ENCODE data around the gene HAUS5.

DNA sequence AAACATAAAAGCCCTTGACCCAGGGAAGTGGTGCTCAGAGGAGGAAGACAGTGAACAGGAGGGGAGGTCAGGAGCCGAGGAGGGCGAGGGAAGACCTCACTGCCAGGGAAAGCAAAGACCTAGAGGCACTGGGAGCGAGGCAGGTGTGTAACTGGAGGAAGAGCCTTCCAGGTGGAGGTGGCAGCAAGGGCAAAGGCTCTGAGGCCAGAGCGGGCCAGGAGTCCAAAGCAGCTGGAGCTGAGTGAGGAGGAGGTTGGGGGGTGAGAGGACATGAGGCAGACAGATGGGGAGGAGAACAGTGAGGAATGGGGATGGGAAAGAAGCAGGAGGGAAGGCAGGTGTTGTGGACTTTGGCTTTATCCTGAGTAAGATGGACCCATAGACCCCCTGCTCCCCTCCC is 57.4 kb downstream of the HAUS5 start:
- TF ChIP-seq CEBPB (IDR thresholded peaks at IDR 0.05) (no peak), TCF12 (IDR thresholded peaks at IDR 0.05; ENCODE audit: low read depth) (no peak), TAF1 (IDR thresholded peaks at IDR 0.05; ENCODE audit: low read depth) (no peak)
- TF ChIP-seq, protein P1, sequence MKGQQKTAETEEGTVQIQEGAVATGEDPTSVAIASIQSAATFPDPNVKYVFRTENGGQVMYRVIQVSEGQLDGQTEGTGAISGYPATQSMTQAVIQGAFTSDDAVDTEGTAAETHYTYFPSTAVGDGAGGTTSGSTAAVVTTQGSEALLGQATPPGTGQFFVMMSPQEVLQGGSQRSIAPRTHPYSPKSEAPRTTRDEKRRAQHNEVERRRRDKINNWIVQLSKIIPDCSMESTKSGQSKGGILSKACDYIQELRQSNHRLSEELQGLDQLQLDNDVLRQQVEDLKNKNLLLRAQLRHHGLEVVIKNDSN (IDR thresholded peaks at IDR 0.05) = no peak

Measured in Ishikawa (cell line).